Stimulated activated CD8-positive, alpha-beta memory T cell treated with anti-CD3 and anti-CD28 coated beads, Interleukin-4, amount 100 ng/mL, for 48 hours (primary cell): ENCODE results near the gene CPA2.
"Not testable (repeated sequence)": the region's sequence is repeated elsewhere in the genome, so short reads cannot be mapped to it uniquely, and the experiment has no call there.

Experiments
- DNase-seq: peaks from one replicate; pipeline ENCODE4 v3.0.0-alpha.2; 2020

Gene CPA2

GRCh38 chr7:130266258-130266960 lies at the start of gene CPA2:
CPA2 (plus strand) TSS chr7:130266863; CDS start chr7:130266882, 19 bp downstream.
- no peak for DNase-seq

GRCh38 chr7:130218806-130219620 lies 47.6 kb upstream of the CPA2 start:
- no peak for DNase-seq

- DNase-seq = no peak
Observed at GRCh38 chr7:130219871-130220270, 46.8 kb upstream of the CPA2 start.

GRCh38 chr7:130221746-130222145 lies 44.9 kb upstream of the CPA2 start:
- DNase-seq = no peak

- no peak for DNase-seq
Observed at GRCh38 chr7:130223646-130224045, 43.0 kb upstream of the CPA2 start.

- no peak for DNase-seq
Observed at GRCh38 chr7:130224210-130224609, 42.5 kb upstream of the CPA2 start.

GRCh38 chr7:130224923-130225322 lies 41.7 kb upstream of the CPA2 start:
- not testable (repeated sequence) for DNase-seq

- DNase-seq = no peak
Observed at GRCh38 chr7:130226333-130226732, 40.3 kb upstream of the CPA2 start.

GRCh38 chr7:130227883-130228575 lies 38.6 kb upstream of the CPA2 start:
- DNase-seq = no peak

GRCh38 chr7:130228840-130229502 lies 37.7 kb upstream of the CPA2 start:
- DNase-seq = no peak

- DNase-seq = not testable (repeated sequence)
Observed at GRCh38 chr7:130229981-130230380, 36.7 kb upstream of the CPA2 start.

- DNase-seq = no peak
Observed at GRCh38 chr7:130231792-130232191, 34.9 kb upstream of the CPA2 start.

- no peak for DNase-seq
Observed at GRCh38 chr7:130232209-130232608, 34.5 kb upstream of the CPA2 start.

GRCh38 chr7:130234078-130234477 lies 32.6 kb upstream of the CPA2 start:
- no peak for DNase-seq

- not testable (repeated sequence) for DNase-seq
Observed at GRCh38 chr7:130236361-130236760, 30.3 kb upstream of the CPA2 start.

GRCh38 chr7:130240240-130240639 lies 26.4 kb upstream of the CPA2 start:
- no peak for DNase-seq

- peak; percentile 78 for DNase-seq
Observed at GRCh38 chr7:130242198-130243014, 24.3 kb upstream of the CPA2 start.

- not testable (repeated sequence) for DNase-seq
Observed at GRCh38 chr7:130243486-130243885, 23.2 kb upstream of the CPA2 start.

- not testable (repeated sequence) for DNase-seq
Observed at GRCh38 chr7:130246491-130246890, 20.2 kb upstream of the CPA2 start.

- not testable (repeated sequence) for DNase-seq
Observed at GRCh38 chr7:130248842-130249241, 17.8 kb upstream of the CPA2 start.

GRCh38 chr7:130249626-130250025 lies 17.0 kb upstream of the CPA2 start:
- not testable (repeated sequence) for DNase-seq

- DNase-seq = no peak
Observed at GRCh38 chr7:130254555-130254954, 12.1 kb upstream of the CPA2 start.
